GM21576 (cell line): ENCODE measurements around the gene TPCN2.

Experiments
- ATAC-seq: cut with Tn5 transposase; IDR thresholded peaks from one replicate; pipeline ENCODE4 v1.9.1; 2021; ENCODE audit warnings: mild to moderate bottlenecking, moderate library complexity; ENCODE audit not compliant: unreplicated experiment

The TPCN2 gene

DNA sequence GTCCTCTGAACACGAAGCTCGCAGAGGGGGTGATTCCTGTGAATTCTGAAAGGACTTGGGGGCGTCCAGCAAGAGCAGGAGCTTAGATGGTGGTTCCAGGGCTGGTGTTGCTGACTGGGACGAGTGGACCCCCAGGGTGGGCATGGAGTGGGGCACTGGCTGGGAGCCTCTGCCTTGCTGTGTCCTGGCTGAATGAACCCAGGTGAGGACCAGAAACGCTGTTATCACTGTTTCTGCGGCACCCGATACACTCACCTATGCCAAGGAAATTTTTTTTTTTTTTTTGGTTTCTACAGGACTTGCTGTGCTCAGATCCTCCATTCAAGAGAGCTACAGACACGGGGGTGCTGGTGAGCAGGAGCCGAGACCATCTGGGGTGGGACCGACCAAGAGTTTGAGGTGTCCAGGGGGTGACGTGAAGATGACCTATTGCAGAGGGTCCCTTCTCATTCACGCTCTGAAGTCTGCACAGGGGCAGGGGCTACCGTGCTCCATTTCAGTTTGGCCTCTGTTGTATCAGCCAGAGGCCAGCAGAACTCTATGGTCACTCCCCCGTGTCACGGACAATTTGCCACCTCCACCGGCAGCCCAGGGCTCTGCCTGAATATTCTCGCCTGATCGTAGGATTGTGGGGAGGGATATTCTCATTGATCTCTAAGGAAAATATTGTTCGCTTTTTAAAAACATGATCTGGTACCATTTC is 110.6 kb downstream of the TPCN2 start:
- no peak for ATAC-seq

- ATAC-seq = no peak
Measured at GRCh38 chr11:69160296-69161116, 111.8 kb downstream of the TPCN2 start.

DNA sequence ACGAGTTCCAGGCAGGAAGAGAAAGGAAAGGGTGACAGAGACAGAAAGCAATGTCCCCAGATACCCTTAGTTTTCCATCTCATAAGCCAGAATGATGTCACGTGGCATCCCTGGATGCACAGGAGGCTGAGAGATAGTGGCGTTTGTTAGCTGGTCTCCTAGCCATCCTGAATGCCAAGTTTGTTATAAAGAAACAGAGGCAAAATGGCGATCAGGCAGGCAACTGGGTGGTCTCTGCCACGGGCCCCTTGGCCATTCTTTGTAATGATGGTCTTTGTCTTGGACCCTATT is 112.3 kb downstream of the TPCN2 start:
- ATAC-seq = no peak

GRCh38 chr11:69162505-69162904 is 113.8 kb downstream of the TPCN2 start:
- no peak for ATAC-seq

DNA sequence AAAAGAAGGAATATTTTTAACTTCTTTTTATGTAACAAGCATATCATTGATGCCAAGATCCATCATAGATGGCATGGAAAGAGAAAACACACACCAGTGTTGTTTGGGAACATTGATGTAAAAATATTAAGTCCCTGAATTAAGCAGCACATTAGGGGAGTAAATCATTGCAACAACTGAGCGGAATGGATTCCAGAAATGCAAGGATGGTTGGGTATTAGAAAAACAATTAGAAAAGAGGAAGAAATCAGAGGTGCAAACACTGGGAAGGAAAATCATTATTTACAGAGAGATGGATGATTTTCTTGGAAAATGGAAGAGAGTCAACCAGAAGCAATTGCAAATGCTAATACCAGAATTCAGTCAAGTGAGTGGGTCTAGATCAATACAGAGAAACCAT is 115.1 kb downstream of the TPCN2 start:
- ATAC-seq = no peak

- ATAC-seq = no peak
Measured at GRCh38 chr11:69164824-69165223, 116.1 kb downstream of the TPCN2 start.

DNA sequence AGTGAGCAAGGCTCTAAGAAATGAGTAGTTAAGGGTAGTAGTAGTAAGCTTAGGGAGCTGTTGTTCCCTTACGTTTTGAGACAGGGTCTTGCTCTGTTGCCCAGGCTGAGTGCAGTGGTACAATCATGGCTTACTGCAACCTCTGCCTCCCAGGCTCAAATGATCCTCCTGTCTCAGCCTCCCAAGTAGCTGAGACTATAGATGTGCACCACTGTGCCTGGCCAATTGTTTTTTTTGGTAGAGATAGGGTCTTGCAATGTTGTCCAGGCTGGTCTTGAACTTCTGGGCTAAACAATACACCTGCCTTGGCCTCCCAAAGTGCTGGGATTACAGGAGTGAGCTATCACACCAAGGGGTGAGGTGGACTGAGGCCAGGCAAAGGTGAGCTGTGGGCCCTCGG is 117.0 kb downstream of the TPCN2 start:
- no peak for ATAC-seq

DNA sequence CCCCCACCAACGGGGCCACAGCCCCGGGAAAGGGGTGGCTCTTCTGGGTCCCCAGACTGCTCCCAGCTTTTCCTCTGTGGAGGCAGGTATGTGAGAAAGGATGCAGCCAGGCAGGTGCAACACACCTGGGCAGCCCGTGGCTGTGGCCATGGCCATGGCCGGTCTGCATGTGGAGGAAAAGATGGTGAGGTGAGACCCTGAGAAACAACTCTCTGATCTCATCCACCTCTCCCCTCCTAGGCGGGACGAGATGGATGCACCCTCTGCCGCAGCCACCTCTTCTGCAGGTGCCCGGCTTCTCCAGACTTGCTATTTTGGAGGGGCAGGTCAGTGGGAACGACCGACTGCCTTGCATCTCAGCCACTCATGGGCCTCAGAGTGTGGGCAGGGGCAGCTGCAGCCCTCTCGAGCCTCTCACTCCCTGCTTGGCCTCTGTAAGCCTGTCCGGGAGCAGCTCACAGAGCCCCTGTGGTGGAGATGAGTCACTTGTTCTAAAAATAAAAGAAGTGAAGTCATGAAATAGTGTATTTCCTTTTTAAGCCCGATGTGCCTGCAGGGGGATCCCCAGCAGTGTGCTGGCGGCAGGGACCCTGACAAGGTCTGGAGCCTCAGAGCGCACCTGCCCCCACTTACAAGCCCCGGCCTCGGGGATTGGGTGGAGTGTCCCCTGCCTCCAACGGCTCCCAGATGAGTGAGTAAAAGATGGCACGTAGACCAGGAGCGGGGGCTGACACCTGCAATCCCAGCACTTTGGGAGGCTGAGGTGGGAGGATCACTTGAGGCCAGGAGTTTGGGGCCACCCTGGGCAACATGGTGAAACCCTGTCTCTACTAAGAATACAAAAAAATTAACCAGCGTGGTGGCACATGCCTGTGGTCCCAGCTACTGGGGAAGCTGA is 117.7 kb downstream of the TPCN2 start:
- peak; percentile 91 for ATAC-seq

DNA sequence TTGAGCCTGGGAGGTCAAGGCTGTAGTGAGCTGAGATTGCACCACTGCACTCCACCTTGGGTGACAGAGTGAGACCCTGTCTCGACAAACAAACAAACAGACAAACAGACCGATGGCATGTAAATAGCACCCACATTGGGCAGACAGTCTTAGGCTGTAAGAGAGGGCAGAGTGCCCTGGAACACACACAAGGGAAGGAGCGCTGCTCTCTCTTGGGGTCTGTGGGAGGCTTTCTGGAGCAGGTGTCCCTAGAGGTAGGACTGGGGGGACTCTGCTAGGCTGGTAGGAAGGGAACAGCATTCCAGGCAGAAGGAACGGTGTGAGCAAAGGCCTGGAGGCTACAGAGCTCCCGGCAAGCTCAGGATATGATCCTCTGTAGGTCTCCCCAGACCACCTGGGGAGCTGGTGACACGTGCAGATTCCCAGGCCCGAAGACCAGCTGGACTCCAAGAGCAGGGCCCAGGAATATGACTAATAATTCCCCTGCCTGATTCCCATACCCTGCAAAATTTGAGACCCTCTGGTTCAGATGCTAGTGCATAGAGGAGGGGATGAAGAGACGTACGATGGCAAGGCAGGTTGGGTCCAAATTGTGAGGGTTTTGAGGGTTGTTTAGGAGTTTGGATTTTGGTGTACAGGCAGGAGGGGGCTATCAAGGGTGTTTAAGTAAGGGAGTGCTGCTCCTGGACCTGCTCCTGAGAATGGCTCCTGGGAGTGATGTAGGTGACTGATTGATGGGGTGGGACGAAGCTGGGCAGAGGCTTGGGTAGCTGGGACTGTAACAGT is 118.6 kb downstream of the TPCN2 start:
- ATAC-seq = no peak

GRCh38 chr11:69167916-69168691 is 119.4 kb downstream of the TPCN2 start:
- no peak for ATAC-seq

DNA sequence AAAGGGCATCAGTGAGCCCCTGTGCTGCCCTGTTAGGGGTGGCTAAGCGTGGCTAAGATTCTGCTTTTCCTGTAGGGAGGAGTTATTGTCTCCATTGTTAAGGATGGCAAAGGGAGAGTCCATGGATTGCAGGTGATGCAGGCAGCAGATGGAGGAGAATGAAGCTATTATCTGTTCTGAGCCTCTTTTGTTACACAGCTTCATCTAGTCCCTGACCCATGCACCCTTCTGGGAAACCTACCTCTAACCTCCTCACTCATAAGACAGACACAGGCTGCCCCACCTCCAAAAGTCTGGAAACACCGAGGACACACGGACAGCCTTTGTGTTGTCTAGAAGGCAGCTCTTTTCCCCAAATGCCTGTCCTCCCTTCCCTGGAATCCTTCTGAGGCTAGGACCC is 120.7 kb downstream of the TPCN2 start:
- ATAC-seq = no peak

- no peak for ATAC-seq
Measured at GRCh38 chr11:69170704-69171103, 122.0 kb downstream of the TPCN2 start.

DNA sequence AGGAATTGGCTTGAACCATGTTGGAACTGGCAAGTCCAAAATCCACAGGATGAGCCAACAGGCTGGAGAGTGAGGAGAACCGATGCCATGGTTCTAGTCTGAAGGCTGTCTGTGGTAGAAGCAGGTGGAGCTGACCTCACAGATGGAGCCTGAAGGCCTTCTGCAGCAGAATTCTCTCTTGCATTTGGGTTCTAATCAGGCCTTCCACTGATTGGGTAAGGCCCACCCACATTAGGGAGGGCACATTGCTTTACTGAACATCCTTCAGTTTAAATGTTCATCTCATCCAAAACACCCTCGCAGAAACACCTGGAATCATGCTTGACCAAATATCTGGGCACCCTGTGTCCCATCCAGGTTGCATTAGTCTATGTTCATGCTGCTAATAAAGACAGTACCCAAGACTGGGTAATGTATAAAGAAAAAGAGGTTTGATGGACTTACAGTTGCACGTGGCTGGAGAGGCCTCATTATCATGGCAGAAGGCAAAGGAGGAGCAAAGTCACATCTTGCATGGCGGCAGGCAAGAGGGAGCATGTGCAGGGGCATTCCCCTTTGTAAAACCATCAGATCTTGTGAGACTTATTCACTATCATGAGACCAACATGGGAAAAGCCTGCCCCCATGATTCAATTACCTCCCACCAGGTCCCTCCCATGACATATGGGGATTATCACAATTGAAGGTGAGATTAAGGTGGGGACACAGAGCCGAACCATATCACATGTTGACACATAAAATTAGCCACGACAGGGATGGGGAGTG is 122.9 kb downstream of the TPCN2 start:
- ATAC-seq = no peak

GRCh38 chr11:69172674-69173073 is 123.9 kb downstream of the TPCN2 start:
- no peak for ATAC-seq

- ATAC-seq = no peak
Measured at GRCh38 chr11:69173331-69173730, 124.6 kb downstream of the TPCN2 start.

DNA sequence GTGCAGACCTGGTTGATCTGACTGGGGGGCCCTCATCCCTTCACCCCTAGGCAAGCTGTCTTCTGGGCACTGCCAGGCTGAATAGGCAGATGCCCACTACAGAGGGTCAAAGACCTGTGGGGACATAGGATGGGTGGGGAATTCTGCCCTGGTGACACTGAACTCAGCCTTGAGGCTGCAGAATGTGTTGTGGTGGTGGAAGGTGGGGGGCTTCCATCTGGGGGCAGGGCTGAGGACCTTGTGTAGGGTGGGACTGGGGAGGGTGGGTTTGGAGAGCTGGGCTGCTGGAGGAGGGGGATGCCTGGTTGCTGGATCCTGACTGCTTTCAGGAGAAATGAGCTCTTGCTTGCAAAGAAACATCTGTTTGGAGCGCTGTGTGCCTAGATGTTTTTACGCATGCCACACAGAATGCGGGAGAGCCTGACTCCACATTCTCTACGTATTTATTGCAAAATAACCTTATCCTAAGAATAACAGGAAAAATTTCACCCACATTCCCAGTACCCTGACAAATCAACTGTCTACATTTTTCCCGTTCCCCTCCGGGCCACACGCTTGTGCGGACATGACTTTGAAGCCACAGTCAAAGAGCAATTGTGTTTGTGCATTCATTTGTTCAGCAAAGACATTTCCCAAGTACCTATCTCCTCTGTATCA is 125.3 kb downstream of the TPCN2 start:
- ATAC-seq = no peak

GRCh38 chr11:69174841-69175240 is 126.1 kb downstream of the TPCN2 start:
- ATAC-seq = no peak

DNA sequence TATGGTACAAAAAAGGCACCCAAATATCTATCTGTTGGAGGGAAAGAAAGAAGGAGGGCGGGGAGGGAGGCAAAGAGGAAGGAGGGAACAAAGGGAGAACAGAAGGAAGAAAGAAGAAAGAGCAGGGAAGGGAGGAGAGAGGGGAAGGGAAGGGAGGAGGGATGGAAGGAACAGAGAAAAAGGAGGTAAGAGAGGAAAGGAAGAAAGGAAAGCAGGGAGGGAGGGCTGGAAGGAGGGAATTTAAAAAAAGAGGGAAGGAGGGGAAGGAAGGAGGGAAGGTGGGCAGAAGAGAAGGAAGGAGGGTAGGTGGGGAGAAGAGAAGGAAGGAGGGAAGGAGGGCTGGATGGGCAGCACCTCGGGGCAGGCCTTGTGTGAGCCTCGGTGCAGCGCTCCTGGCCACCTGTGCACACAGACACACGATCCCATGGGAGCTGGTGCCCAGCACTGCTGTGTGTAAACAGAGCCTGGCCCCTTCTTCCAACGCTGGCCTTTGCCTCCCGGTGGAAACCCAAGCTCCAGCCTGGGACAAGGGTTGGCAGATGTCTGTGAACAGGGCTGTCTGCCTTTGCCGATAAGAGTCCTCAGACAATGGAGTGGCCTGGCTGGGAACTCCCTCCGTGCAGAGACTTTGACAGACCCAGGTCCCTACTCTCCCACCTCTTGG is 130.2 kb downstream of the TPCN2 start:
- no peak for ATAC-seq
